ENCODE results near the gene DYNC1H1.

DNA sequence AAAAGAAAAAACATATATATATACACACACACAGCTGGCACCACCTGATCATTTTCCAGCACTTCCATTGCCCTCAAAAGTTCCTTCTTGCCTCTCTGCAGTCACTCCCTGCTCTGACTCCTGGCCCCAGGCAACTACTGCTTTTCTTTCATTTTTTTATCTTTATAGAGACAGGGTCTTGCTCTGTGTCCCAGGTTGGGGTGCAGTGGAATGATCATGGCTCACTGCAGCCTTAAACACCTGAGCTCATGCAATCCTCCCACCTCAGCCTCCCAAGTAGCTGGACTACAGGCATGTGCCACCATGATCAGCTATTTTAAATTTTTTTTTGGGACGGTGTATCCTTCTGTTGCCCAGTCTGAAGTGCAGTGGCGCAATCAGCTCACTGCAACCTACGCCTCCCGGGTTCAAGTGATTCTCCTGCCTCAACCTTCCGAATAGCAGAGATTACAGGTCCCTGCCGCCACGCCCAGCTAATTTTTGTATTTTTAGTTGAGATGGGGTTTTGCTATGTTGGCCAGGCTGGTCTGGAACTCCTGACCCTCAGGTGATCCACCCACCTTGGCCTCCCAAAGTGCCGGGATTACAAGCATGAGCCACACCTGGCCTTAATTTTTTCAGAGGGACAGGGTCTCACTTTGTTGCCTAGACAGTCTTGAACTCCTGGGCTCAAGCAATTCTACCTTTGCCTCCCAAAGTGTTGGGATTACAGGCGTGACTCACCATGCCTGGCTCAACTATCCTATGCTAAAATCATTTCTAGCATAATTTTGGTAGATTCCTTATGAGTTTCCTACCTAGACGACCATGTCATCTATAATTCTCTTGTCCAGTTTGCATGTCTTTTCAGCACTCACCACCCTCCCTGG is 114.7 kb downstream of the DYNC1H1 start:
- TF ChIP-seq, protein P1, sequence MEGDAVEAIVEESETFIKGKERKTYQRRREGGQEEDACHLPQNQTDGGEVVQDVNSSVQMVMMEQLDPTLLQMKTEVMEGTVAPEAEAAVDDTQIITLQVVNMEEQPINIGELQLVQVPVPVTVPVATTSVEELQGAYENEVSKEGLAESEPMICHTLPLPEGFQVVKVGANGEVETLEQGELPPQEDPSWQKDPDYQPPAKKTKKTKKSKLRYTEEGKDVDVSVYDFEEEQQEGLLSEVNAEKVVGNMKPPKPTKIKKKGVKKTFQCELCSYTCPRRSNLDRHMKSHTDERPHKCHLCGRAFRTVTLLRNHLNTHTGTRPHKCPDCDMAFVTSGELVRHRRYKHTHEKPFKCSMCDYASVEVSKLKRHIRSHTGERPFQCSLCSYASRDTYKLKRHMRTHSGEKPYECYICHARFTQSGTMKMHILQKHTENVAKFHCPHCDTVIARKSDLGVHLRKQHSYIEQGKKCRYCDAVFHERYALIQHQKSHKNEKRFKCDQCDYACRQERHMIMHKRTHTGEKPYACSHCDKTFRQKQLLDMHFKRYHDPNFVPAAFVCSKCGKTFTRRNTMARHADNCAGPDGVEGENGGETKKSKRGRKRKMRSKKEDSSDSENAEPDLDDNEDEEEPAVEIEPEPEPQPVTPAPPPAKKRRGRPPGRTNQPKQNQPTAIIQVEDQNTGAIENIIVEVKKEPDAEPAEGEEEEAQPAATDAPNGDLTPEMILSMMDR (conservative IDR thresholded peaks at IDR 0.05; ENCODE audit: low read length): no peak
- TF ChIP-seq EZH2phosphoT487 (IDR thresholded peaks at IDR 0.05; ENCODE audit: borderline replicate concordance, low read depth, low read length): no peak

All from OCI-LY7 (cell line).